ENCODE data around the gene GLDC. TPM values are rescaled to one million over a fixed set of nuclear protein-coding genes. Genes with fewer than 3 reads are reported as not detected.

GLDC gene
- total RNA-seq, 1 experiment from 2014 or later = 145 TPM

GRCh38 chr9:6664204-6664680 is 18.7 kb upstream of the GLDC start (continued):
- TF ChIP-seq HMGXB4 (CRISPR knock-in tag; IDR thresholded peaks at IDR 0.05) (no peak), ZNF121 (CRISPR knock-in tag; IDR thresholded peaks at IDR 0.05) (no peak), FOXJ3 (CRISPR knock-in tag; IDR thresholded peaks at IDR 0.05; ENCODE audit: borderline replicate concordance) (no peak)

- no peak for TF ChIP-seq NR1H2 (CRISPR knock-in tag; IDR thresholded peaks at IDR 0.05)
- no peak for TF ChIP-seq NR3C1 (CRISPR knock-in tag; conservative IDR thresholded peaks at IDR 0.05; ENCODE audit: low read depth)
- no peak for TF ChIP-seq AR (CRISPR knock-in tag; IDR thresholded peaks at IDR 0.05)
- TF ChIP-seq ZNF121 (CRISPR knock-in tag; IDR thresholded peaks at IDR 0.05) = 0 out of 2 replicates have a peak, but pooled peaks have one; percentile 24
- CTCF ChIA-PET = no interaction called here
- DNase-seq (ENCODE audit: low spot score) (no peak), ATAC-seq (no peak)
- peaks cover 25% of the 10 kb centered on the region for H3K36me3 Mint-ChIP-seq
- POLR2A ChIA-PET = no interaction called here
- H3K4me3 Mint-ChIP-seq = no peak overlapping the region
- no peaks in the 10 kb centered on the region for H3K27me3 Mint-ChIP-seq (ENCODE audit: low read depth)
- H3K9me3 Mint-ChIP-seq = peaks cover 2% of the 10 kb centered on the region; the same call in 1 of the 2 replicates
- no peak overlapping the region for H3K27ac Mint-ChIP-seq
- H3K4me1 Mint-ChIP-seq = peaks cover 15% of the 10 kb centered on the region
These were observed 15.0 kb upstream of the GLDC start for GRCh38 chr9:6660512-6660911.

- Mint-ChIP-seq H3K4me1 (peaks cover 9% of the 10 kb centered on the region), H3K4me3 (no peak overlapping the region), H3K36me3 (peaks cover 33% of the 10 kb centered on the region), H3K27ac (peak overlapping the region; percentile 3), H3K9me3 (peaks cover 3% of the 10 kb centered on the region; the same call in 1 of the 2 replicates), H3K27me3 (ENCODE audit: low read depth) (no peaks in the 10 kb centered on the region)
- DNase-seq (ENCODE audit: low spot score) (no peak), ATAC-seq (no peak)
- CTCF ChIA-PET = no interaction called here
- POLR2A ChIA-PET = no interaction called here
- TF ChIP-seq CDX4 (CRISPR knock-in tag; IDR thresholded peaks at IDR 0.05; ENCODE audit: borderline replicate concordance) (no peak), HMGA2 (CRISPR knock-in tag; IDR thresholded peaks at IDR 0.05) (no peak), TP53 (CRISPR knock-in tag; IDR thresholded peaks at IDR 0.05) (no peak), ZNF219 (CRISPR knock-in tag; IDR thresholded peaks at IDR 0.05; ENCODE audit: borderline replicate concordance) (no peak), GABPB1 (CRISPR knock-in tag; IDR thresholded peaks at IDR 0.05) (no peak), FOXK1 (CRISPR knock-in tag; IDR thresholded peaks at IDR 0.05) (no peak), MXD4 (CRISPR knock-in tag; IDR thresholded peaks at IDR 0.05; ENCODE audit: borderline replicate concordance) (no peak), IRF1 (CRISPR knock-in tag; IDR thresholded peaks at IDR 0.05) (no peak), ATF1 (CRISPR knock-in tag; IDR thresholded peaks at IDR 0.05) (no peak), GTF2I (CRISPR knock-in tag; conservative IDR thresholded peaks at IDR 0.05) (no peak), USF1 (CRISPR knock-in tag; IDR thresholded peaks at IDR 0.05) (no peak), EMX1 (CRISPR knock-in tag; IDR thresholded peaks at IDR 0.05) (no peak), NR2C2 (CRISPR knock-in tag; IDR thresholded peaks at IDR 0.05) (no peak), USF2 (CRISPR knock-in tag; IDR thresholded peaks at IDR 0.05) (no peak), FOXP1 (CRISPR knock-in tag; IDR thresholded peaks at IDR 0.05; ENCODE audit: borderline replicate concordance) (no peak), TCF7 (CRISPR knock-in tag; IDR thresholded peaks at IDR 0.05; ENCODE audit: low read depth) (no peak), OVOL2 (CRISPR knock-in tag; IDR thresholded peaks at IDR 0.05; ENCODE audit: borderline replicate concordance) (no peak), ZNF425 (CRISPR knock-in tag; conservative IDR thresholded peaks at IDR 0.05) (no peak)
These were observed 13.3 kb upstream of the GLDC start for GRCh38 chr9:6658628-6659353.

All from WTC11 (cell line).